Astrocyte (in vitro differentiated cells and primary cell): ENCODE measurements around the gene TOP1.

Source experiments
- CTCF ChIP-seq: IDR thresholded peaks from 2 replicates; pipeline ENCODE4 v1.5.1; 2011; ENCODE audit warnings: low read depth, mild to moderate bottlenecking, inconsistent platforms, low read length, moderate library complexity; ENCODE audit not compliant: insufficient read depth
- EZH2 ChIP-seq: IDR thresholded peaks from 2 replicates; pipeline ENCODE4 v1.6.1; 2012; ENCODE audit warnings: mild to moderate bottlenecking, low read length, inconsistent platforms; ENCODE audit not compliant: insufficient read depth

- TF ChIP-seq CTCF = no peak
- no peak for TF ChIP-seq EZH2
These were observed 20.8 kb downstream of the TOP1 start for GRCh38 chr20:41049451-41049850.
